Activated CD4-positive, alpha-beta T cell treated with anti-CD3 and anti-CD28 coated beads, Interleukin-2, amount 10 ng/mL, durations not matched to agents 7 days and 5 days (primary cell): ENCODE data around the gene EIF2B5. TPM values are rescaled to one million over a fixed set of nuclear protein-coding genes. Genes with fewer than 3 reads are reported as not detected.

Source experiments
- CTCF ChIA-PET: fragments of 350-600 bp; sonication (Branson Sonifier 250); formaldehyde crosslinking; loops from one replicate; lab custom pipeline; 2021; ENCODE audit warnings: antibody characterized with exemption; lab: Charles Lee
- POLR2A ChIA-PET: fragments of 350-600 bp; sonication (Branson Sonifier 250); formaldehyde crosslinking; loops from one replicate; lab custom pipeline; 2021; ENCODE audit warnings: antibody characterized with exemption; lab: Charles Lee
- DNase-seq: peaks from one replicate; pipeline ENCODE4 v3.0.0-alpha.2; 2020
- H3K27ac Mint-ChIP-seq: one replicate; pipeline ENCODE4 v1.8.0; 2021; ENCODE audit warnings: mild to moderate bottlenecking, moderate library complexity, mixed read lengths
- H3K27me3 Mint-ChIP-seq: one replicate; pipeline ENCODE4 v1.8.0; 2021; ENCODE audit warnings: mixed read lengths
- H3K36me3 Mint-ChIP-seq: one replicate; pipeline ENCODE4 v1.8.0; 2021; ENCODE audit warnings: low read depth, mixed read lengths
- H3K4me1 Mint-ChIP-seq: one replicate; pipeline ENCODE4 v1.8.0; 2021; ENCODE audit warnings: mixed read lengths
- H3K4me3 Mint-ChIP-seq: one replicate; pipeline ENCODE4 v1.8.0; 2021; ENCODE audit warnings: mild to moderate bottlenecking, moderate library complexity, mixed read lengths
- H3K9me3 Mint-ChIP-seq: one replicate; pipeline ENCODE4 v1.8.0; 2021; ENCODE audit warnings: mixed read lengths
- total RNA-seq, 2 experiments: library from RNA; stranded (reverse); gene quantifications; one replicate each; pipeline ENCODE4 v1.2.3, GENCODE V29; 2021

The EIF2B5 gene
- total RNA-seq, 2 experiments from 2014 or later, result 53.0 to 60.0 TPM

DNA sequence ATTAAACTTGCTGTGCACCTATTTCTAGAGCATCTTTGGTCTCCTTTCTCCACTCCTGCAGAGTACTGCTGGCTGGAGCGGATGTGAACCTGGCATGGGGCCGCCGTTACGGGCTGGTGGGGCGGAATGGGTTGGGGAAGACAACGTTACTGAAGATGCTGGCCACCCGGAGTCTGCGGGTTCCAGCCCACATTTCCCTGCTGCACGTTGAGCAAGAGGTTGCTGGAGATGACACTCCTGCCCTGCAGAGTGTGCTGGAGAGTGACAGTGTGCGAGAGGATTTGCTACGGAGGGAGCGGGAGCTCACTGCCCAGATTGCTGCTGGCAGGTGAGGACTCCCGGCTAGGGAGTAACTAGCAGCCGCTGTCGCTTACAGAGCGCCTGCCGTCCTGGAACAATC is 52.9 kb downstream of the EIF2B5 start:
- Mint-ChIP-seq H3K4me1 (peaks cover 36% of the 10 kb centered on the region), H3K27me3 (no peaks in the 10 kb centered on the region), H3K27ac (no peak overlapping the region), H3K36me3 (peaks cover 44% of the 10 kb centered on the region), H3K9me3 (no peaks in the 10 kb centered on the region), H3K4me3 (peak overlapping the region; percentile 94)
- no peak for DNase-seq
- ChIA-PET POLR2A (no interaction called here), CTCF (no interaction called here)

DNA sequence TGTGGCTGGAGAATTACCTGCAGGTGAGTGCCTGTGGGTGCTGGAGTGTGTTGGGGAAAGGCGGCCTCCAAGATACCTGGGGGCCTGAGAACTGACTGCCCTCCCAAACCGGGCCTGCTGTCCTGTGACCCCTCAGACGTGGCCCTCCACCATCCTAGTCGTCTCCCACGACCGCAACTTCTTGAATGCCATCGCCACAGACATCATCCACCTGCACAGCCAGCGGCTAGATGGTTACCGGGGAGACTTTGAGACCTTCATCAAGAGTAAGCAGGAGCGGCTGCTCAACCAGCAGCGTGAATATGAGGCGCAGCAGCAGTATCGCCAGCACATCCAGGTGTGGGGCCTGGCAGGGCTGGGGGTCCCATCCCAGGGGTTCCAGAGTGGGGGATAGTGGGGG is 54.3 kb downstream of the EIF2B5 start:
- peaks cover 41% of the 10 kb centered on the region for H3K36me3 Mint-ChIP-seq
- no peaks in the 10 kb centered on the region for H3K9me3 Mint-ChIP-seq
- peaks cover 33% of the 10 kb centered on the region for H3K4me1 Mint-ChIP-seq
- H3K27me3 Mint-ChIP-seq, result no peaks in the 10 kb centered on the region
- POLR2A ChIA-PET, result no interaction called here
- no peak overlapping the region for H3K4me3 Mint-ChIP-seq
- CTCF ChIA-PET, result no interaction called here
- DNase-seq, result no peak
- H3K27ac Mint-ChIP-seq, result no peak overlapping the region

DNA sequence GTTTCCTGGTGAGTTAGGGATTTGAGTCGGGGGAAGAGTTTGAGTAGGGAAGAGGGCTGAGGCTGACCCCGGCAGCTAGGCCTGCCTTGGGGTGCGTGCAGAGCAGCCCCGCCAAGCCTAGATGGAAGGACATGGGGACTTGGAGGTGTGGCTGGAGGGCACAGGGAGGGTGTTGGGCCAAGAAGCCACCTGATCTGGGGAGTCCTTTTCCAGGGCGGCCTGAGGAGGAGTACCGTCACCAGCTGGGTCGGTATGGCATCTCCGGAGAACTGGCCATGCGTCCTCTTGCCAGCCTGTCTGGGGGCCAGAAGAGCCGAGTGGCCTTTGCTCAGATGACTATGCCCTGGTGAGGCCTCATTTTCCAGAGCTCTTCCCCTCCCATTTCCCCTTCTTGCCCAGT is 57.7 kb downstream of the EIF2B5 start:
- ChIA-PET CTCF (interaction anchor here (1.2 kb wide), 1 partner anchor 11 kb away, joined by 3 read pairs; no protein-coding TSS in a partner anchor), POLR2A (no interaction called here)
- Mint-ChIP-seq H3K4me3 (no peak overlapping the region), H3K27me3 (no peaks in the 10 kb centered on the region), H3K9me3 (no peaks in the 10 kb centered on the region), H3K27ac (no peak overlapping the region), H3K36me3 (peaks cover 33% of the 10 kb centered on the region), H3K4me1 (peaks cover 8% of the 10 kb centered on the region)
- DNase-seq, result no peak

DNA sequence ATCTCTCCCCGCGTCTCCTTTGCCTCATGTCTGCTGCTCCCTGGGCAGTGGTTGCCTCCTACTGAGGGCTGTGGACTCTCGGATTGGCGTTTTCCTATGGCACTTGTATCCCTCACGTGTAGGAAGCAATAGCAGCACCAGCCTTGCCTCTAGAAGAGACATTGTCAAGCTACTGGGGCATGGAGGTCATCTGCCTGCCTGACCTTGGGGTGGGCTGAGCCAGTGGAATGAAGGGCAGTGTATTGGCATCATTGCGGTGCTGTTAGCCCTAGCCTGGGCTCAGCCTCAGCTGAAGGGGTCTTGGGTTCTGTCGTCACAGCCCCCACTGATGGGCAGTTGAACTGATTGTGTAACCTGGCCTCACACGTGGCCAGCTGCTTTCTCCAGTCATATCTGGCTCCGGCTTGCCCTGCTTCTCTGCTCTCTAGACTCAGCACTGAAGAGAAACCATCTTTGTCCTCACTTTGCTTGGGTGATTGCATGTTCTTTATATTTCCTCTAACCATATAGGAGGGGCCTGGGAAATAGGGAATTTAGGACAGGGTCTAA is 58.9 kb downstream of the EIF2B5 start:
- H3K4me1 Mint-ChIP-seq, result peaks cover 4% of the 10 kb centered on the region
- DNase-seq, result no peak
- H3K9me3 Mint-ChIP-seq, result no peaks in the 10 kb centered on the region
- POLR2A ChIA-PET, result no interaction called here
- no peak overlapping the region for H3K27ac Mint-ChIP-seq
- H3K4me3 Mint-ChIP-seq, result no peak overlapping the region
- peaks cover 29% of the 10 kb centered on the region for H3K36me3 Mint-ChIP-seq
- no peaks in the 10 kb centered on the region for H3K27me3 Mint-ChIP-seq
- CTCF ChIA-PET, result interaction anchor here (0.8 to 1.2 kb wide), 3 partner anchors 9 to 34 kb away, joined by 3 read pairs; no protein-coding TSS in a partner anchor

Other genes with a start within 250 kb of the EIF2B5 start
- gene ABCC5, start 117.5 kb upstream of the EIF2B5 start, total RNA-seq, result 10 to 100 TPM; 19.0 to 19.2 TPM
- not detected for gene HTR3D, start 103.6 kb upstream of the EIF2B5 start, total RNA-seq
- gene HTR3C, start 82.3 kb upstream of the EIF2B5 start, total RNA-seq, result not detected
- gene HTR3E, start 38.3 kb upstream of the EIF2B5 start, total RNA-seq, result not detected
- 10 to 100 TPM; 35.0 to 36.3 TPM for gene DVL3, start 20.0 kb downstream of the EIF2B5 start, total RNA-seq
- gene AP2M1, start 39.5 kb downstream of the EIF2B5 start, total RNA-seq, result 100 to 1,000 TPM; 222 to 223 TPM
- gene ABCF3, start 50.8 kb downstream of the EIF2B5 start, total RNA-seq, result 10 to 100 TPM; 62.2 to 64.4 TPM
- gene VWA5B2, start 94.2 kb downstream of the EIF2B5 start, total RNA-seq, result not detected
- 10 to 100 TPM; 43.2 to 45.7 TPM for gene ALG3, start 113.6 kb downstream of the EIF2B5 start, total RNA-seq
- 1 to 10 TPM; 4.2 to 4.7 TPM for gene EEF1AKMT4, start 114.3 kb downstream of the EIF2B5 start, total RNA-seq
- not detected for gene CAMK2N2, start 126.2 kb downstream of the EIF2B5 start, total RNA-seq
- gene ECE2, start 140.7 kb downstream of the EIF2B5 start, total RNA-seq, result not detected
- gene PSMD2, start 163.9 kb downstream of the EIF2B5 start, total RNA-seq, result 100 to 1,000 TPM; 188 to 193 TPM
- 100 to 1,000 TPM; 269 to 300 TPM for gene EIF4G1, start 179.2 kb downstream of the EIF2B5 start, total RNA-seq
- 1 to 10 TPM; 3.6 to 4.4 TPM for gene FAM131A, start 202.2 kb downstream of the EIF2B5 start, total RNA-seq
- 1 to 10 TPM; 3.0 to 3.6 TPM for gene CLCN2, start 226.2 kb downstream of the EIF2B5 start, total RNA-seq
- gene POLR2H, start 226.4 kb downstream of the EIF2B5 start, total RNA-seq, result 10 to 100 TPM; 74.4 to 79.9 TPM
- not detected for gene THPO, start 242.8 kb downstream of the EIF2B5 start, total RNA-seq
- not detected for gene CHRD, start 244.7 kb downstream of the EIF2B5 start, total RNA-seq